HepG2 (cell line): Measurements from ENCODE around the gene RANBP17. TPM values are rescaled to one million over a fixed set of nuclear protein-coding genes. Genes with fewer than 3 reads are reported as not detected.

Experiments used
- ATAC-seq: fragments of 200-7000 bp; cut with Tn5 transposase; 3 replicates; pipeline ENCODE4 v1.9.1; 2020; ENCODE audit warnings: mild to moderate bottlenecking, moderate library complexity
- BruUV-seq: library from RNA; stranded (reverse); fragments of 400-500 nt; replicated peaks from 2 replicates; lab custom pipeline; 2021; lab: Mats Ljungman, UMichigan
- CTCF ChIA-PET: fragments of 300-600 bp; formaldehyde crosslinking; extraction: SDS; loops from one replicate; lab custom pipeline; 2021; ENCODE audit warnings: low total read pairs, inconsistent platforms, low intra/inter-chr PET ratio; lab: Yijun Ruan, JAX
- POLR2A ChIA-PET: fragments of 350-600 bp; sonication (Branson Sonifier 250); formaldehyde crosslinking; loops from one replicate; lab custom pipeline; 2020; ENCODE audit warnings: antibody characterized with exemption, inconsistent platforms; lab: Yijun Ruan, JAX
- DNase-seq: peaks from one replicate; pipeline ENCODE4 v3.0.0-alpha.2; 2015; ENCODE audit warnings: low spot score
- FAIRE-seq: peaks from 3 replicates; lab custom pipeline; 2011; peaks lifted over from hg19 to GRCh38; lab: Jason Lieb, UNC
- H2AFZ ChIP-seq: one replicate; pipeline ENCODE4 v1.6.1; 2011; ENCODE audit warnings: low read length, inconsistent platforms
- H3K27ac ChIP-seq: fragments of 300-600 bp; 3 replicates; pipeline ENCODE4 v1.8.0; 2011; ENCODE audit warnings: mixed run types, mild to moderate bottlenecking, mixed read lengths, low read length, inconsistent platforms; ENCODE audit not compliant: insufficient read depth; ENCODE audit errors: extremely low read length
- H3K27me3 ChIP-seq, 2 experiments: fragments of 200-600 bp in 1 of 2; 2 replicates in 1 of 2; 3 replicates in 1 of 2; pipeline versions ENCODE4 v1.6.0 to v1.8.0; 2011; ENCODE audit warnings: low read length in 2 of 2, mild to moderate bottlenecking in 2 of 2, moderate library complexity in 2 of 2, inconsistent platforms in 1 of 2; ENCODE audit not compliant: insufficient read depth in 2 of 2, control insufficient read depth in 1 of 2
- H3K36me3 ChIP-seq, 2 experiments: fragments of 200-600 bp in 1 of 2; replicated peaks in 1 of 2; 2 replicates in 1 of 2; 3 replicates in 1 of 2; pipeline versions ENCODE4 v1.5.1 to v1.8.0; 2011; ENCODE audit warnings: low read length in 2 of 2, inconsistent platforms in 1 of 2; ENCODE audit not compliant: insufficient read depth in 2 of 2, control insufficient read depth in 1 of 2
- H3K4me1 ChIP-seq: 2 replicates; pipeline ENCODE4 v1.5.1; 2012; ENCODE audit warnings: low read length, inconsistent platforms; ENCODE audit not compliant: insufficient read depth
- H3K4me2 ChIP-seq: 2 replicates; pipeline ENCODE4 v1.6.0; 2011; ENCODE audit warnings: low read depth, low read length, inconsistent platforms
- H3K4me3 ChIP-seq, 3 experiments: fragments of 200-600 bp in 1 of 3; sonication (generic), shearing (Covaris generic) in 1 of 3; replicated peaks in 1 of 3; 2 replicates each; pipeline ENCODE4 v1.5.1; 2011 to 2016; ENCODE audit warnings: low read length in 3 of 3, inconsistent platforms in 2 of 3, low read depth in 2 of 3, mild to moderate bottlenecking in 2 of 3, control low read depth in 1 of 3, mixed read lengths in 1 of 3; ENCODE audit not compliant: insufficient read depth in 1 of 3
- H3K79me2 ChIP-seq: one replicate; pipeline ENCODE4 v1.6.1; 2011; ENCODE audit warnings: low read length, inconsistent platforms; ENCODE audit not compliant: insufficient read depth
- H3K9ac ChIP-seq: 2 replicates; pipeline ENCODE4 v1.6.0; 2011; ENCODE audit warnings: mild to moderate bottlenecking, low read depth, low read length, inconsistent platforms; ENCODE audit not compliant: insufficient read depth
- H3K9me3 ChIP-seq: 2 replicates; pipeline ENCODE4 v1.5.1; 2012; ENCODE audit warnings: mild to moderate bottlenecking, low read length
- H4K20me1 ChIP-seq: 2 replicates; pipeline ENCODE4 v1.6.0; 2011; ENCODE audit warnings: inconsistent platforms, mild to moderate bottlenecking, low read length, moderate library complexity; ENCODE audit not compliant: insufficient read depth
- CBFB ChIP-seq: sonication (generic); formaldehyde crosslinking; IDR thresholded peaks from 2 replicates; pipeline ENCODE4 v1.4.0; 2020; ENCODE audit warnings: missing genetic modification reagents
- GATAD2A ChIP-seq: IDR thresholded peaks from 2 replicates; pipeline ENCODE4 v1.6.1; 2016
- MYNN ChIP-seq: sonication (generic); formaldehyde crosslinking; IDR thresholded peaks from 2 replicates; pipeline ENCODE4 v1.4.0; 2020; ENCODE audit warnings: mild to moderate bottlenecking, low read depth, missing genetic modification reagents
- ZFP37 ChIP-seq: sonication (generic); formaldehyde crosslinking; IDR thresholded peaks from 2 replicates; pipeline ENCODE4 v1.4.0; 2020; ENCODE audit warnings: missing genetic modification reagents, borderline replicate concordance
- ZFP41 ChIP-seq: sonication (generic); formaldehyde crosslinking; IDR thresholded peaks from 2 replicates; pipeline ENCODE4 v1.4.0; 2020; ENCODE audit warnings: mild to moderate bottlenecking, missing genetic modification reagents, borderline replicate concordance
- WGBS: methylation state at CpG from one replicate; pipeline ENCODE4 v1.1.6; 2017; ENCODE audit warnings: low lambda C conversion rate; 5-methylcytosine and 5-hydroxymethylcytosine counted together
- in situ Hi-C: cut with HindIII; loops from 2 replicates; pipeline ENCODE4 v1.10.0; 2017; ENCODE audit warnings: low pct_unique_long_range_greater_than_20kb; ENCODE audit not compliant: extremely low pct_ligation_motif_present
- intact Hi-C: fragments of 100-400 bp; cut with micrococcal nuclease; formaldehyde crosslinking; loops from one replicate; pipeline ENCODE4 v1.10.0; 2022; ENCODE audit not compliant: unreplicated experiment
- polyA plus RNA-seq, 8 experiments: library from polyadenylated mRNA; depleted of rRNA in 3 of 8; stranded (reverse) in 7 of 8; unstranded in 1 of 8; fragments of >200 nt; fragmentation: Illumina TruSeq in 4 of 8; extraction: Trizol in 4 of 8; gene quantifications; 2 replicates each; pipeline versions ENCODE4 v1.2.1 to v1.2.3, GENCODE V29; 2011 to 2016; ENCODE audit warnings: low read depth in 4 of 8, missing spikeins in 1 of 8, mixed read lengths in 1 of 8; ENCODE audit not compliant: insufficient read depth in 1 of 8
- total RNA-seq, 5 experiments: library from RNA; depleted of rRNA; stranded (reverse); fragments of >200 nt; fragmentation: Illumina TruSeq; extraction: Trizol; gene quantifications; 2 replicates each; pipeline ENCODE4 v1.2.3, GENCODE V29; 2016; ENCODE audit warnings: low read depth in 1 of 5

The RANBP17 gene
- total and polyA plus RNA-seq, 2 of the 13 experiments (the other 11 are each of a cell fraction or from before 2014, with no cell fraction given) = not detected

- BruUV-seq = no TSS peak
- POLR2A ChIA-PET = no interaction called here
Observed at GRCh38 chr5:171308453-171309275, 446.8 kb downstream of the RANBP17 start, which contains the start of gene TLX3. TSS of gene TLX3 (plus strand) at chr5:171309248. CDS start at chr5:171309366, 118 bp downstream.

GRCh38 chr5:171309276-171310211 is 447.7 kb downstream of the RANBP17 start:
- DNase-seq = no peak
- Histone ChIP-seq H3K9ac (no peak overlapping the region), H3K4me3 (no peak overlapping the region), H4K20me1 (no peaks in the 10 kb centered on the region), H3K27ac (no peak overlapping the region), H3K9me3 (no peaks in the 10 kb centered on the region), H3K27me3 (peaks cover 6 to 53% of the 10 kb centered on the region in 2 experiments; a peak in 4 of 5 replicates), H3K4me2 (no peak overlapping the region), H3K79me2 (no peaks in the 10 kb centered on the region), H3K36me3 (no peaks in the 10 kb centered on the region), H3K4me1 (no peaks in the 10 kb centered on the region), H2AFZ (no peak overlapping the region)
- in situ Hi-C loops = no loop called here
- no peak for ATAC-seq
- WGBS = 83% methylated on average over 27 of the region's 106 CpGs
- ChIA-PET CTCF (no interaction called here), POLR2A (no interaction called here)
- no peak for TF ChIP-seq ZFP37 (CRISPR knock-in tag)
- TF ChIP-seq MYNN = no peak
- intact Hi-C loops = no loop called here
- FAIRE-seq = no peak
- BruUV-seq = no TSS peak

More at GRCh38 chr5:171308453-171309275, 446.8 kb downstream of the RANBP17 start, which contains the start of gene TLX3:
- Histone ChIP-seq H4K20me1 (no peaks in the 10 kb centered on the region), H3K4me1 (no peaks in the 10 kb centered on the region), H3K9me3 (no peaks in the 10 kb centered on the region), H3K4me2 (no peak within 1 kb of the TSS), H3K27ac (no peak within 1 kb of the TSS), H3K36me3 (no peaks in the 10 kb centered on the region), H3K27me3 (peaks cover 8 to 58% of the 10 kb centered on the region in 2 experiments; a peak in 4 of 5 replicates), H3K4me3 (no peak within 1 kb of the TSS), H3K9ac (no peak within 1 kb of the TSS), H3K79me2 (no peaks in the 10 kb centered on the region), H2AFZ (no peak within 1 kb of the TSS)
- intact Hi-C loops = no loop called here
- DNase-seq (no peak), FAIRE-seq (no peak), ATAC-seq (no peak)
- CTCF ChIA-PET = no interaction called here
- in situ Hi-C loops = no loop called here
- no peak for TF ChIP-seq CBFB
- no peak for TF ChIP-seq GATAD2A (CRISPR knock-in tag)
- TF ChIP-seq ZFP41 (CRISPR knock-in tag) = no peak
- WGBS = 71% methylated on average over 38 of the region's 73 CpGs
